OCI-LY3 (cell line): ENCODE results near the gene NTS.

Experiments
- H2AFZ ChIP-seq: fragments of 200-600, 300-600 bp; shearing (Covaris generic); 2 replicates; pipeline ENCODE4 v1.6.0; 2014; ENCODE audit warnings: antibody characterized with exemption, low read depth, low read length
- H3K27ac ChIP-seq: fragments of 200-600, 300-600 bp; sonication (generic); 2 replicates; pipeline ENCODE4 v1.5.1; 2014; ENCODE audit warnings: mild to moderate bottlenecking, low read length, moderate library complexity, mixed read lengths
- H3K27me3 ChIP-seq: fragments of 200-600, 300-600 bp; sonication (generic); 2 replicates; pipeline ENCODE4 v1.6.1; 2014; ENCODE audit warnings: low read depth, low read length, mixed read lengths
- H3K36me3 ChIP-seq: fragments of 200-600, 300-600 bp; sonication (generic); replicated peaks from 2 replicates; pipeline ENCODE3; 2014; ENCODE audit warnings: low read depth, low read length, mixed read lengths
- H3K4me1 ChIP-seq: fragments of 300-600, 200-600 bp; sonication (generic); 2 replicates; pipeline ENCODE4 v1.6.1; 2014; ENCODE audit warnings: low read length, mixed read lengths
- H3K4me2 ChIP-seq: fragments of 200-600, 300-600 bp; sonication (generic); 2 replicates; pipeline ENCODE4 v1.6.1; 2014; ENCODE audit warnings: low read length, mixed read lengths
- H3K4me3 ChIP-seq: fragments of 300-600, 200-600 bp; sonication (generic); 2 replicates; pipeline ENCODE4 v1.5.1; 2014; ENCODE audit warnings: antibody characterized with exemption, mild to moderate bottlenecking, low read length, moderate library complexity
- H3K79me2 ChIP-seq: fragments of 300-600, 200-600 bp; shearing (Covaris generic); 2 replicates; pipeline ENCODE4 v1.6.1; 2014; ENCODE audit warnings: mild to moderate bottlenecking, low read length, mixed read lengths
- H3K9ac ChIP-seq: fragments of 300-600, 200-600 bp; shearing (Covaris generic); 2 replicates; pipeline ENCODE4 v1.6.0; 2014; ENCODE audit warnings: mild to moderate bottlenecking, low read length, moderate library complexity
- H3K9me3 ChIP-seq: fragments of 200-600, 300-600 bp; shearing (Covaris generic); 2 replicates; pipeline ENCODE4 v1.6.1; 2014; ENCODE audit warnings: low read length, mixed read lengths; ENCODE audit not compliant: insufficient read depth
- H4K20me1 ChIP-seq: fragments of 200-600, 300-600 bp; sonication (generic); 2 replicates; pipeline ENCODE4 v1.6.1; 2016; ENCODE audit warnings: low read length, mixed read lengths; ENCODE audit not compliant: insufficient read depth
- CTCF ChIP-seq: fragments of 200-600, 300-600 bp; sonication (generic); IDR thresholded peaks from 2 replicates; pipeline ENCODE4 v1.5.1; 2014; ENCODE audit warnings: antibody characterized with exemption, low read length, low read depth
- EZH2phosphoT487 ChIP-seq: fragments of 200-600 bp; shearing (Covaris generic); IDR thresholded peaks from 2 replicates; pipeline ENCODE4 v1.6.1; 2018; ENCODE audit warnings: antibody characterized with exemption, mixed run types, low read depth

NTS gene

GRCh38 chr12:85856966-85857365, 17.1 kb upstream of the NTS start:
- Histone ChIP-seq H3K9me3 (no peaks in the 10 kb centered on the region), H3K4me1 (peaks cover 14% of the 10 kb centered on the region), H3K4me3 (no peak overlapping the region), H3K36me3 (no peaks in the 10 kb centered on the region), H3K9ac (no peak overlapping the region), H4K20me1 (no peaks in the 10 kb centered on the region), H3K27me3 (no peaks in the 10 kb centered on the region), H3K27ac (no peak overlapping the region), H3K4me2 (no peak overlapping the region), H2AFZ (no peak overlapping the region), H3K79me2 (no peaks in the 10 kb centered on the region)
- TF ChIP-seq EZH2phosphoT487 (no peak), CTCF (no peak)

GRCh38 chr12:85865890-85866289, 8.2 kb upstream of the NTS start:
- Histone ChIP-seq H3K36me3 (no peaks in the 10 kb centered on the region), H2AFZ (no peak overlapping the region), H3K4me2 (no peak overlapping the region), H4K20me1 (no peaks in the 10 kb centered on the region), H3K79me2 (no peaks in the 10 kb centered on the region), H3K9ac (no peak overlapping the region), H3K27ac (no peak overlapping the region), H3K4me3 (no peak overlapping the region), H3K27me3 (no peaks in the 10 kb centered on the region), H3K4me1 (peaks cover 22% of the 10 kb centered on the region), H3K9me3 (no peaks in the 10 kb centered on the region)
- TF ChIP-seq EZH2phosphoT487 (no peak), CTCF (no peak)

DNA sequence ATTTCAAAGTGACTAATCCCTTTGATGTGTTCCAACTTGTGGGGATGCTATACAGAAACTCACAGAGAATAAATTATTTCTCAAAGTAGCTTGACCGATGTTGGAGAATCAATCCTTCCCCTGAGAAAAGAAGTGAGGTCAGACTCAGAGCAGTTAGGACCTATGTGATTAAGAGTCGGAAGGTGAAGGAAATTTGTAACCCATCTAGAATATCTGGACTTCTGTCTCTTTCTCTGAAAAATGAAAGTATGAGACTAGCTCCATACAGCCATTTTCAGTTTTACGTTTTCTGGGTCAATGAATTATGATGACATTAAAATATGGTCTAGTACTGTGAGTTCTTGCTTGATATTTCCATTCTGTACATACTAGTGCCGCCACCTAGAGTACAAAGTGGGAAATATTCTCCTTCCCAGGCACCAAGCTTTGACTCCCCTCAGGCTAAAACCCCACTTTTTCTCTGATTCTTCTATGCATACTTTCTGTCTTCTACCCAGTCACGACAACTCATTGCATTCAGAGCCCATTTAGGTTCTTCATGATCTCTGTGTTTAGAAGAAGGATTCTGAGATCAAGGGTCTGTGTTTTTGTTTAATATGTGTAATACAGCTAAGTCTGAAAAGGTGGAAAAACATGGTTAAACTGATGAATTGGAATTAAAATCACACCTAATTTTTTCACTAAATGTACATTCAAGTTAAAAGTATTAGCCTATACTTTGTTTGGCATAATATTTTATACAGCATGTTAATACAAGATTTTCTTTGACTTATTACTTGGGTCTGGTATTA, 6.9 kb upstream of the NTS start:
- H3K27me3 ChIP-seq = no peaks in the 10 kb centered on the region

More for the DNA sequence above, 6.9 kb upstream of the NTS start:
- peak overlapping the region; percentile 26; the same call in 1 of the 2 replicates for H2AFZ ChIP-seq
- H3K4me3 ChIP-seq = 0 out of 2 replicates have a peak overlapping the region, but pooled peaks have one; percentile 35
- H3K4me2 ChIP-seq = peak overlapping the region; percentile 38
- peaks cover 14% of the 10 kb centered on the region for H3K4me1 ChIP-seq
- no peak overlapping the region for H3K27ac ChIP-seq
- no peaks in the 10 kb centered on the region for H3K9me3 ChIP-seq
- H4K20me1 ChIP-seq = no peaks in the 10 kb centered on the region
- H3K36me3 ChIP-seq = no peaks in the 10 kb centered on the region
- TF ChIP-seq CTCF (peak; percentile 84), EZH2phosphoT487 (no peak)
- H3K79me2 ChIP-seq = no peaks in the 10 kb centered on the region
- H3K9ac ChIP-seq = no peak overlapping the region
